GM21367 (cell line): ENCODE measurements around the gene GALNT15.

Experiments used
- ATAC-seq: cut with Tn5 transposase; IDR thresholded peaks from one replicate; pipeline ENCODE4 v1.9.1; 2021; ENCODE audit not compliant: unreplicated experiment

The GALNT15 gene, protein sequence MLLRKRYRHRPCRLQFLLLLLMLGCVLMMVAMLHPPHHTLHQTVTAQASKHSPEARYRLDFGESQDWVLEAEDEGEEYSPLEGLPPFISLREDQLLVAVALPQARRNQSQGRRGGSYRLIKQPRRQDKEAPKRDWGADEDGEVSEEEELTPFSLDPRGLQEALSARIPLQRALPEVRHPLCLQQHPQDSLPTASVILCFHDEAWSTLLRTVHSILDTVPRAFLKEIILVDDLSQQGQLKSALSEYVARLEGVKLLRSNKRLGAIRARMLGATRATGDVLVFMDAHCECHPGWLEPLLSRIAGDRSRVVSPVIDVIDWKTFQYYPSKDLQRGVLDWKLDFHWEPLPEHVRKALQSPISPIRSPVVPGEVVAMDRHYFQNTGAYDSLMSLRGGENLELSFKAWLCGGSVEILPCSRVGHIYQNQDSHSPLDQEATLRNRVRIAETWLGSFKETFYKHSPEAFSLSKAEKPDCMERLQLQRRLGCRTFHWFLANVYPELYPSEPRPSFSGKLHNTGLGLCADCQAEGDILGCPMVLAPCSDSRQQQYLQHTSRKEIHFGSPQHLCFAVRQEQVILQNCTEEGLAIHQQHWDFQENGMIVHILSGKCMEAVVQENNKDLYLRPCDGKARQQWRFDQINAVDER

GRCh38 chr3:16174389-16174788 is at the start of gene GALNT15:
TSS of gene GALNT15 (plus strand) at chr3:16174680. CDS start at chr3:16175152, 472 bp downstream.
- ATAC-seq: no peak

DNA sequence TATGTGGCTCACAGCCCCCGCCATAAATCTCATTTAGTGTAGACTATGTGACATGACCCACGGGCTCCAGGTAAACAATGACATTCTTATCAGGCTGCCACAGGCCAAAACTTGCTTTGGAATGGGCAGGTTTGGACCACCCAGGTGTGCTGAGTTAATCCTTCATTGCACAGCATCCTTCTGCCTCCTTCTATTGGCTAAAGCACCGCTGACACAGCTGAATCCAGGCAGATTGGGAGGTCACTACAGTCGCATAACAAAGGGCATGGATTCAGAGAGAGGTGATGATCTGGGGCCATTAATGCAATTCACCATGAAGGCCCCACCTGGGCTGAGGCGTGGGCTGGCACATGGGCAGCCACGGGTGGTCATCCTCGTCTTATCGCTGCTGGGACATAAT is 47.8 kb upstream of the GALNT15 start:
- no peak for ATAC-seq

DNA sequence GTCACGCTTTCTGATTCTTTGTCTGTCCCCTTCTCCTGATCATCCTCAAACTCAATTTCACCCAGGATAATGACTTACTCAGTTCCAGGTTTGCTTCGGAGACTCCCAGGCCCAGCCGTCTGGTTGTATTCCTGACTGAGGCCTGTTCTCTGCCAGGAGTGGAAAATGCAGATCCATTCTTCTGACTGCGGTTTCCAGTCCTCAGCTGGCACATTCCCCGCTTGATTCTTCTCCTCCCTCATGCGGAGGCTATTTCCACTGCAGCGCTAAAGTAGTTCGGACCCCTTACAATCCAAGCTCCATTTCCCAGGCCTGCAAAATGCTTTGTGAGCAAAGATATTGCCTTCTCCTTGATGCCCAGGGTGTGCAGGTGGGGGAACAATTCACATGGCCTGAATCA is 47.2 kb upstream of the GALNT15 start:
- no peak for ATAC-seq

DNA sequence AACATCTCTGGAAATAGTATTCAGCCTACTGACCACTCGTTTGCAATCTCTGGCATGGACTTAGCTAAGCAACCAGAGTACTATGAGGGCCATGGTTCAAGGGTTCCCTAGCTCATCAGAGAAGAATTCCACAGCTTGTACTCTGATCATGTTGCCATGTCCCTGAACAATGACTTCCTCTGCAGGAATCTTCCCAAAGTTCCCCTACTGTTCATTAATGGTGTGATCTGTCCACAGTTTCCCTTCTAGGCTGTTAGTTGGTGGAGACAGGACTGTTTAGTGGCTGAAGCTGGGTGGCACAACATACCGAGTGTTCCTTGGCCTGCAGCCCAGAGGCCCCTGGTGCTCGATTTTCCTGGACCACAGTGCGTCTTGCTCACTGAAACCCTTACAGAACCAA is 44.4 kb upstream of the GALNT15 start:
- ATAC-seq: no peak

DNA sequence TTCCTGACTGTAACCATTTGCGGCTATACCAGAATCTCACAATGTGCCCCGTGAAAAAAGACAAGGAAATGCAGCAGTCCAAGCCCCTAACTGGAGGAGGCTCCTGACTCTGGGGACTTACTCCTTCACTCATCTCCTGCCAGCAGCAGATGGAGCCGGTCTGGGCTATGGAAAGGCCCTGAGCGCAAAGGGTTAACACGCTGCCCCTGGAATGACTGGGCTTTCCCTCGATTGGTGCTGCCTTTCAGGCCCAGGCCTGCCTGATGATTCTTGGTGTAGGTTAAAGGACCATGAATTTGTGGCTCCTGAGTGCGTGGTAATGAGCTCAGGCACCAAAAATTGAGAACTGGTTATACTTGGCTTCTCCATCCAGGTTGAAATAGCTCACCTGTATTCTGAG is 42.3 kb upstream of the GALNT15 start:
- ATAC-seq: no peak

- ATAC-seq: no peak
These were observed 41.6 kb upstream of the GALNT15 start for GRCh38 chr3:16132928-16133327.

DNA sequence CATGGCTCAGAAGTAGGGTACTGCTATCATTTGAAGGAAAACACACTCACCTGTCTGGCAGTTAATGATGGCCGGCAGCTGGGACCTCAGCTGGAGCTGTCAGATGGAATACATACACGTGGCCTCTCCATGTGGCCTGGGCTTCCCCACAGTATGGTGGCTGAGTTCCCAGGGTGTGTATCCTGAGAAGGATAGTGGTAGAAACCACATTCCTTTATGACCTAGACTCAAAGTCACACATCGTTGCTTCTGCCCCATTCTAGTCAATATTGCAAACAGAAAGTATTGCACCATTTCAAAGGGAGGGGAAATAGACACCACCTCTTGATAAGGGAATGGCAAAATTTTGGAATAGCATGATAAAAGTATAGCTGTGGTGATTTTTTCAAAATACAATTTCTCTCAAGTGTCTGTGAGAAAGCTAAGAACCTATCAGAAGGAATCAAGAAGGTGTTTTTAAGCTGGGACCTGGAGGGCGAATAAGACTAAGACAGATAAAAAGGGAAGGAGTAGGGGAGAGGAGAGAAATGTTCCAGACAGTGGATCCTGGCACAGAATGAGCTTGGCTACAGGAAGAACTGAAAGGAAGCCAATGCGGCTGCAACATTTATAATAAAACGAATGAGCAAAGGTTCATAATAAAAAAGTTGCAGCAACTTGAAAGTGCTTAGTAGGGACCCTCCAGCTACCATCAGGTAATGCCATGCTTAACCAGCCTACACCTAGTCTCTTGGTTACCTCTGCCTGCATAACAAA is 40.1 kb upstream of the GALNT15 start:
- no peak for ATAC-seq

GRCh38 chr3:16136055-16136454 is 38.4 kb upstream of the GALNT15 start:
- no peak for ATAC-seq

GRCh38 chr3:16137044-16137443 is 37.4 kb upstream of the GALNT15 start:
- ATAC-seq: no peak

- no peak for ATAC-seq
These were observed 36.5 kb upstream of the GALNT15 start for GRCh38 chr3:16137977-16138376.

- ATAC-seq: no peak
These were observed 34.2 kb upstream of the GALNT15 start for GRCh38 chr3:16140116-16140893.

- no peak for ATAC-seq
These were observed 33.6 kb upstream of the GALNT15 start for GRCh38 chr3:16140894-16141285.

DNA sequence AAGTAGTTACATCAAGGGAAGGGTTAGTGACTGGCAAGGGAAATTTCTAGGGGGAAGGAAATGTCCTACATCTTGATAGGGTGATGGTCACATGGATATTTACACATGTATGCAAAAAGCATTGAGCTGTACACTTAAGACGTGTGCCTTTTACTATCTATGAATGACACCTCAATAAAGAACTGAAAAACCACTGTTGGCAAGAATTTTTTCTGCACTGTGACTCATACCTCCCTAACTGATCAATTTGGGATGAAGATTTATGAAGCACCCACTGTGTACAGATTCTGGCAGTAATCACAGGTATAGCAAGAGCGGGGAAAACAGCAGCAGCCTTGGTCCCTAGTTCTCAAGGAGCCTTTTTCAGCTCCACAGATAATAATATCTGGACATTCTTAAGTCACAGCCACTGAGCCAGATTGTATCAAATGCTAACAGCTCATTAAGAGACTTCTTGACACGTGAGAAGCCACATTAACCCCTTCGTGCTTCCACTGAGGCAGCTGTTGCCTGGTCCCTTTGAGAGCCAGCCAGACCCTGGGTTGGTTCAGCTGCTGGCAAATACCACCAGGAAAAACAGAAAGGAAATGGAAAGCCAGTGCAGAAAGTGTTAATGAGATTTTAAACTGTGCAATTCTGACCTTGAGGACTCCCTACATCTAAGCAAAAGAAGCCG is 32.0 kb upstream of the GALNT15 start:
- no peak for ATAC-seq

DNA sequence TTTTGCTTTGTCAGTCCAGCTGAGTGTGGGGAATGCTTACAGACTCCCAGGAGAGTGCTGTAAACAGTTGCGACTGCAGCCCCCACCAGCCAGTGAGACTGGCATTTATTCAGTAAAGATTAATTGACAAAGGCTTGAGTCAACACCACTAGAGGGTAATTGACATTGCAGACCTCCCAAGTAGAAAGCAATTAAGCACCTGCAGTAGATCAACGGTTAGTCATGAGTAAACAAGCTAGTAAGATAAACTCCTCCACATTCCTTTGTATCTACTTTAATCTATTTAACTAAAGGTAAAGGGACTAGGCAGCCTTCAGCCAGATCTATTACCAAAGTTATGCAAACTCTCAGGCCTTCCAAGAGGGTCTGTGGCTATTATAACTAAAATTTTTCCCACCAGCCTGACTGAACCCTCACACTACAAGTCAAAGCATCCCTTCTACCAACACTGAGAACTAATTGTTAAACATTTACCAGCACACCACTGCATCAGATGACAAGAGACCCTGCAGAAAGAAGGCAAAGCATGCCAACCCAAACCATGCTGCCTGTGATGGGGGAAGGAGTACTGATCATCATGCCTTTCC is 30.5 kb upstream of the GALNT15 start:
- no peak for ATAC-seq

- ATAC-seq: no peak
These were observed 29.3 kb upstream of the GALNT15 start for GRCh38 chr3:16145176-16145575.

- no peak for ATAC-seq
These were observed 28.3 kb upstream of the GALNT15 start for GRCh38 chr3:16146015-16146730.

DNA sequence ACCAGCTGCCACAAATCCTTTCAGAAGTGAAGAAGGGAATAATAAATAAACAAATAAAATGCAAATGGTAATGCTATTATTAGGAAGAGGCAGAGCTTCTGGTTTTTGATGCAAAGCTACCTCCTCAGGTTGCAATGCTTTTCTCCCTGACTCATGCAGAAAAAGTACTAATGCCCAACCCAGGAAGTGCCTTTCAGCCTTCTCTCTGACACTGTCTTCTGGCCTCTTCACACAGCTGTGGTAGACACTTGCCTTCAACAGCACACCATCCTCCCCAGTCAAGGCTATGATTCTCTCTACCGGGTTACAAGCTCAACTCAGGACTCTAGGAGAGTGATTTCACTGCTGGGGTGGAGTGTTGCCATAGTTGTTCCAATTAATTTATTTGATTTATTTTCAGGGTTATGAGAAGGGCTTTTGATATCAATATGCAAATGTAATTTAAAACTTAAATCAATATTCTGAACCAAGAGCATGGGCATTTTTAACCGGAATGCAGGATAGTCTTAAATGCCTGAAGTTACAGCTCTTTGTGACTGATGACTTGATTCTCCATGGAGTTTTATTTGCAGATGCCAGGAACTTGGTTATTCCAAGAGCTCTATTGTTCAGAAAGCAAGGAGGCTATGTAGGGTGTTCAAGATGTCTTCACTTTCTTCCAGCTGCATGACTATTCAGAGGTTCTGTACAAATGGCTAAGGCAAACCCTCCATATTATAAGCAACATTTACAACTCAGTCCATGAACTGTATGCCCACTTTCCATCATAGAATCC is 27.1 kb upstream of the GALNT15 start:
- no peak for ATAC-seq

DNA sequence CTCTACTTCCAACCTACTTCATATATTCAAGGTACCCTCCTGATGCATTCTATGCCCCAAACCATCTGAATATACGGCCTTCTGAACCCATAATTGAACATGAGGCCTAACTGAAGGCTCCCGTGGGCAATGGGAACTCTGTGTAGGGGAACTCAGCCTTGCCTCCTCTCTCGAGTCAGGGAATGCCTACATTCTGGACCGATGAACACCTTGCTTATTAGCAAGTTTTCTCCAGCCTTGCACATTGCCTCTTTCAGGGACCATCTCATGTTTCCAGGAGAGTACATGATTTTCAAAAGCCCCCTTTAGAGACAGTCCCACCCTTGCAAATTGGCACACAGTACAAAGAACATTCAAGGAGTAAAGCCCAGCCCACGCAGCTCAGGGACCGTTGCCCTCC is 26.3 kb upstream of the GALNT15 start:
- ATAC-seq: no peak

GRCh38 chr3:16148783-16149182 is 25.7 kb upstream of the GALNT15 start:
- no peak for ATAC-seq
